CD14-positive monocyte (primary cell): Measurements from ENCODE around the gene ADAM22. TPM values are rescaled to one million over a fixed set of nuclear protein-coding genes. Genes with fewer than 3 reads are reported as not detected.

Source experiments
- DNase-seq, 3 donors: peaks; one replicate each; pipeline ENCODE4 v3.0.0-alpha.2; 2011 to 2022
- H2AFZ ChIP-seq: 2 replicates; pipeline ENCODE4 v1.6.0; 2012; ENCODE audit warnings: mild to moderate bottlenecking, low read depth, low read length, inconsistent platforms; ENCODE audit not compliant: insufficient read depth, poor library complexity, severe bottlenecking
- H3K27ac ChIP-seq, 2 donors: 1 replicate in 1 of 2; 2 replicates in 1 of 2; pipeline ENCODE4 v1.5.1; 2012 to 2013; ENCODE audit warnings: low read length in 2 of 2, control low read depth in 1 of 2, inconsistent platforms in 1 of 2, low read depth in 1 of 2, mild to moderate bottlenecking in 1 of 2
- H3K27me3 ChIP-seq, 2 donors: one replicate each; pipeline versions ENCODE4 v1.6.0 to v1.6.1; 2011 to 2013; ENCODE audit warnings: low read length in 2 of 2; ENCODE audit not compliant: control insufficient read depth in 2 of 2, insufficient read depth in 2 of 2
- H3K36me3 ChIP-seq, 2 donors: replicated peaks in 1 of 2; 1 replicate in 1 of 2; 2 replicates in 1 of 2; pipeline versions ENCODE4 v1.5.1 to v1.6.1; 2012 to 2013; ENCODE audit warnings: low read length in 2 of 2, control low read depth in 1 of 2, inconsistent platforms in 1 of 2, mild to moderate bottlenecking in 1 of 2; ENCODE audit not compliant: insufficient read depth in 2 of 2, control insufficient read depth in 1 of 2
- H3K4me1 ChIP-seq, 2 donors: 1 replicate in 1 of 2; 2 replicates in 1 of 2; pipeline versions ENCODE4 v1.5.1 to v1.6.1; 2012 to 2013; ENCODE audit warnings: low read length in 2 of 2, control low read depth in 1 of 2, inconsistent platforms in 1 of 2, mild to moderate bottlenecking in 1 of 2, moderate library complexity in 1 of 2; ENCODE audit not compliant: insufficient read depth in 2 of 2, control insufficient read depth in 1 of 2
- H3K4me2 ChIP-seq: replicated peaks from 2 replicates; pipeline ENCODE3; 2012; ENCODE audit warnings: low read length, moderate library complexity, mild to moderate bottlenecking; ENCODE audit not compliant: poor library complexity, severe bottlenecking; ENCODE audit errors: extremely low read depth
- H3K4me3 ChIP-seq, 3 experiments: fragments of 200-600 bp in 1 of 3; sonication (generic) in 1 of 3; replicated peaks in 1 of 3; 1 replicate in 2 of 3; 2 replicates in 1 of 3; pipeline ENCODE4 v1.5.1; 2011 to 2013; ENCODE audit warnings: low read length in 3 of 3, mild to moderate bottlenecking in 3 of 3, control low read depth in 2 of 3, low read depth in 2 of 3, inconsistent platforms in 1 of 3, moderate library complexity in 1 of 3
- H3K79me2 ChIP-seq: 2 replicates; pipeline ENCODE4 v1.6.0; 2012; ENCODE audit warnings: mild to moderate bottlenecking, control low read depth, inconsistent platforms, low read length, moderate library complexity; ENCODE audit not compliant: insufficient read depth
- H3K9ac ChIP-seq: 2 replicates; pipeline ENCODE4 v1.6.0; 2017; ENCODE audit warnings: low read length, mild to moderate bottlenecking; ENCODE audit not compliant: insufficient read depth, poor library complexity, severe bottlenecking
- H3K9me3 ChIP-seq, 2 donors: replicated peaks in 1 of 2; 1 replicate in 1 of 2; 2 replicates in 1 of 2; pipeline versions ENCODE4 v1.5.1 to v1.6.1; 2012 to 2013; ENCODE audit warnings: low read length in 2 of 2, control low read depth in 1 of 2; ENCODE audit not compliant: control insufficient read depth in 1 of 2, insufficient read depth in 1 of 2
- H4K20me1 ChIP-seq: 2 replicates; pipeline ENCODE4 v1.6.0; 2012; ENCODE audit warnings: mild to moderate bottlenecking, low read length, control low read depth, moderate library complexity; ENCODE audit not compliant: insufficient read depth
- H3K27ac Mint-ChIP-seq, 7 donors: one replicate each; pipeline ENCODE4 v1.8.0; 2020; ENCODE audit warnings: mild to moderate bottlenecking in 7 of 7, mixed read lengths in 7 of 7, moderate library complexity in 6 of 7, inconsistent platforms in 2 of 7
- H3K27me3 Mint-ChIP-seq, 3 donors: one replicate each; pipeline ENCODE4 v1.8.0; 2021 to 2022; ENCODE audit warnings: low read depth in 3 of 3, mild to moderate bottlenecking in 3 of 3, mixed read lengths in 3 of 3, moderate library complexity in 3 of 3, inconsistent platforms in 1 of 3
- H3K36me3 Mint-ChIP-seq, 2 donors: one replicate each; pipeline ENCODE4 v1.8.0; 2020; ENCODE audit warnings: mixed read lengths in 2 of 2, inconsistent platforms in 1 of 2, mild to moderate bottlenecking in 1 of 2
- H3K4me1 Mint-ChIP-seq: one replicate; pipeline ENCODE4 v1.8.0; 2020; ENCODE audit warnings: mild to moderate bottlenecking, mixed read lengths
- H3K4me3 Mint-ChIP-seq, 2 donors: one replicate each; pipeline ENCODE4 v1.8.0; 2020; ENCODE audit warnings: mild to moderate bottlenecking in 2 of 2, mixed read lengths in 2 of 2, moderate library complexity in 1 of 2
- H3K9me3 Mint-ChIP-seq, 7 donors: one replicate each; pipeline ENCODE4 v1.8.0; 2020 to 2022; ENCODE audit warnings: mixed read lengths in 7 of 7, mild to moderate bottlenecking in 6 of 7, moderate library complexity in 6 of 7, inconsistent platforms in 2 of 7
- CTCF ChIP-seq: fragments of 200-600 bp; IDR thresholded peaks from one replicate; pipeline ENCODE4 v1.8.0; 2022; ENCODE audit warnings: antibody characterized with exemption, mild to moderate bottlenecking
- WGBS: methylation state at CpG from one replicate; pipeline ENCODE4 v1.1.5; 2013; ENCODE audit warnings: missing lambda C conversion rate; ENCODE audit not compliant: insufficient coverage; 5-methylcytosine and 5-hydroxymethylcytosine counted together
- intact Hi-C, 2 donors: fragments of 100-400 bp; cut with micrococcal nuclease; formaldehyde crosslinking; loops; one replicate each; pipeline versions ENCODE4 v1.15.0 to v1.15.1; 2023
- polyA plus RNA-seq, 3 donors: library from polyadenylated mRNA; depleted of rRNA in 1 of 3; unstranded in 2 of 3; stranded (reverse) in 1 of 3; fragments of 300-500 nt in 2 of 3; fragments of >200 nt in 1 of 3; fragmentation: Illumina TruSeq in 2 of 3; gene quantifications; 1 replicate in 2 of 3; 2 replicates in 1 of 3; pipeline ENCODE4 v1.2.3, GENCODE V29; 2012 to 2021

Gene ADAM22
- polyA plus RNA-seq, 3 donors, result 0.01 to 0.17 TPM; not detected in 1

GRCh38 chr7:88229302-88229995 lies 295.4 kb downstream of the ADAM22 start:
- no peak for TF ChIP-seq CTCF
- Histone ChIP-seq H4K20me1 (no peaks in the 10 kb centered on the region), H3K4me3 (no peak overlapping the region), H3K4me2 (no peak overlapping the region), H3K27me3 (no peaks in the 10 kb centered on the region), H3K27ac (no peak overlapping the region), H3K79me2 (no peaks in the 10 kb centered on the region), H3K4me1 (peaks cover 20 to 30% of the 10 kb centered on the region in 2 donors), H3K9me3 (no peaks in the 10 kb centered on the region), H3K9ac (no peak overlapping the region), H2AFZ (no peak overlapping the region), H3K36me3 (no peaks in the 10 kb centered on the region)
- Mint-ChIP-seq H3K27ac (no peak overlapping the region), H3K27me3 (peaks cover 0 to 3% (median 0%) of the 10 kb centered on the region in 3 donors), H3K4me3 (no peak overlapping the region), H3K4me1 (peaks cover 17% of the 10 kb centered on the region), H3K36me3 (no peaks in the 10 kb centered on the region), H3K9me3 (peaks cover 0 to 6% (median 0%) of the 10 kb centered on the region in 7 donors)
- DNase-seq, result no peak
- intact Hi-C loops, result loop anchor here in 1 of 2 donors (10.0 kb wide), 1 partner anchor 45 kb away; no protein-coding TSS in a partner anchor
- 100% methylated on average over 3 of the region's 4 CpGs for WGBS

GRCh38 chr7:88230646-88231045 lies 296.6 kb downstream of the ADAM22 start:
- Mint-ChIP-seq H3K4me3 (no peak overlapping the region), H3K27ac (peak overlapping the region in 1 of 7 donors; percentile 15), H3K9me3 (peaks cover 0 to 6% (median 0%) of the 10 kb centered on the region in 7 donors), H3K36me3 (no peaks in the 10 kb centered on the region), H3K27me3 (peaks cover 0 to 3% (median 0%) of the 10 kb centered on the region in 3 donors), H3K4me1 (peaks cover 12% of the 10 kb centered on the region)
- Histone ChIP-seq H4K20me1 (no peaks in the 10 kb centered on the region), H2AFZ (no peak overlapping the region), H3K27me3 (no peaks in the 10 kb centered on the region), H3K79me2 (no peaks in the 10 kb centered on the region), H3K4me3 (no peak overlapping the region), H3K4me2 (no peak overlapping the region), H3K9ac (no peak overlapping the region), H3K27ac (no peak overlapping the region), H3K36me3 (no peaks in the 10 kb centered on the region), H3K4me1 (peaks cover 13 to 18% of the 10 kb centered on the region in 2 donors), H3K9me3 (no peaks in the 10 kb centered on the region)
- TF ChIP-seq CTCF, result no peak
- intact Hi-C loops, result no loop called here
- no peak for DNase-seq
- WGBS, result 88% methylated on average over 4 of the region's 5 CpGs
